WTC11 (cell line): ENCODE measurements around the gene ADAM22. TPM values are rescaled to one million over a fixed set of nuclear protein-coding genes. Genes with fewer than 3 reads are reported as not detected.

Source experiments
- ATAC-seq: fragments of 200-7000 bp; cut with Tn5 transposase; 2 replicates; pipeline ENCODE4 v1.10.0; 2021; ENCODE audit warnings: mild to moderate bottlenecking, moderate library complexity
- CTCF ChIA-PET: fragments of 300-600 bp; sonication (Branson Sonifier 250); formaldehyde crosslinking; loops from one replicate; lab custom pipeline; 2021; ENCODE audit warnings: antibody characterized with exemption; lab: Charles Lee
- POLR2A ChIA-PET: fragments of 350-600 bp; sonication (Branson Sonifier 250); formaldehyde crosslinking; loops from one replicate; lab custom pipeline; 2021; ENCODE audit warnings: antibody characterized with exemption; lab: Charles Lee
- DNase-seq: peaks from one replicate; pipeline ENCODE4 v3.0.0; 2021; ENCODE audit warnings: low spot score
- H3K27ac Mint-ChIP-seq: 2 replicates; pipeline ENCODE4 v1.8.0; 2021; ENCODE audit warnings: mixed read lengths
- H3K27me3 Mint-ChIP-seq: 2 replicates; pipeline ENCODE4 v1.8.0; 2021; ENCODE audit warnings: low read depth, mild to moderate bottlenecking, moderate library complexity, mixed read lengths
- H3K36me3 Mint-ChIP-seq: 2 replicates; pipeline ENCODE4 v1.8.0; 2021; ENCODE audit warnings: mixed read lengths
- H3K4me1 Mint-ChIP-seq: 2 replicates; pipeline ENCODE4 v1.8.0; 2022; ENCODE audit warnings: mixed read lengths
- H3K4me3 Mint-ChIP-seq: 2 replicates; pipeline ENCODE4 v1.8.0; 2021; ENCODE audit warnings: mild to moderate bottlenecking, moderate library complexity, mixed read lengths
- H3K9me3 Mint-ChIP-seq: 2 replicates; pipeline ENCODE4 v1.8.0; 2021; ENCODE audit warnings: mixed read lengths
- CREM ChIP-seq: sonication (generic); formaldehyde crosslinking; IDR thresholded peaks from 2 replicates; pipeline ENCODE4 v1.8.1; 2022; ENCODE audit warnings: mild to moderate bottlenecking, missing genetic modification reagents, moderate library complexity
- ETV6 ChIP-seq: sonication (generic); formaldehyde crosslinking; IDR thresholded peaks from 2 replicates; pipeline ENCODE4 v1.8.1; 2022; ENCODE audit warnings: mild to moderate bottlenecking, missing genetic modification reagents
- FOXP1 ChIP-seq: sonication (generic); formaldehyde crosslinking; IDR thresholded peaks from 2 replicates; pipeline ENCODE4 v1.8.0; 2022; ENCODE audit warnings: missing genetic modification reagents, mild to moderate bottlenecking, moderate library complexity, borderline replicate concordance
- GABPB1 ChIP-seq: sonication (generic); formaldehyde crosslinking; IDR thresholded peaks from 2 replicates; pipeline ENCODE4 v1.8.1; 2023; ENCODE audit warnings: mild to moderate bottlenecking, missing genetic modification reagents
- HMGA2 ChIP-seq: fragments of 250-450 bp; sonication (Bioruptor Pico); IDR thresholded peaks from 2 replicates; pipeline ENCODE4 v1.4.0; 2021; ENCODE audit warnings: mild to moderate bottlenecking, moderate library complexity
- JAZF1 ChIP-seq: fragments of 250-450 bp; sonication (Bioruptor Pico); IDR thresholded peaks from 2 replicates; pipeline ENCODE4 v1.9.0; 2021; ENCODE audit warnings: moderate library complexity, mild to moderate bottlenecking, inconsistent platforms
- JUN ChIP-seq: sonication (generic); formaldehyde crosslinking; IDR thresholded peaks from 2 replicates; pipeline ENCODE4 v1.8.0; 2023; ENCODE audit warnings: mild to moderate bottlenecking, missing genetic modification reagents
- MYBL2 ChIP-seq: sonication (generic); formaldehyde crosslinking; IDR thresholded peaks from 2 replicates; pipeline ENCODE4 v1.8.1; 2023; ENCODE audit warnings: mild to moderate bottlenecking, moderate library complexity, missing genetic modification reagents
- NFATC4 ChIP-seq: fragments of 250-450 bp; sonication (Bioruptor Pico); IDR thresholded peaks from 2 replicates; pipeline ENCODE4 v1.9.0; 2021; ENCODE audit warnings: mild to moderate bottlenecking
- NR3C1 ChIP-seq: sonication (generic); formaldehyde crosslinking; conservative IDR thresholded peaks from 2 replicates; pipeline ENCODE4 v1.8.1; 2023; ENCODE audit warnings: low read depth, mild to moderate bottlenecking, missing genetic modification reagents
- PRRX2 ChIP-seq: fragments of 250-450 bp; sonication (Bioruptor Pico); IDR thresholded peaks from 2 replicates; pipeline ENCODE4 v1.8.0; 2021; ENCODE audit warnings: mild to moderate bottlenecking
- RELA ChIP-seq: sonication (generic); formaldehyde crosslinking; IDR thresholded peaks from 2 replicates; pipeline ENCODE4 v1.8.1; 2022; ENCODE audit warnings: missing genetic modification reagents, mild to moderate bottlenecking, borderline replicate concordance
- RORB ChIP-seq: fragments of 250-450 bp; sonication (Bioruptor Pico); IDR thresholded peaks from 2 replicates; pipeline ENCODE4 v1.9.0; 2021; ENCODE audit warnings: mild to moderate bottlenecking
- TP53 ChIP-seq: sonication (generic); formaldehyde crosslinking; IDR thresholded peaks from 2 replicates; pipeline ENCODE4 v1.8.1; 2023; ENCODE audit warnings: mild to moderate bottlenecking, missing genetic modification reagents
- ZNF138 ChIP-seq: sonication (generic); formaldehyde crosslinking; conservative IDR thresholded peaks from 2 replicates; pipeline ENCODE4 v1.8.1; 2022; ENCODE audit warnings: mild to moderate bottlenecking, moderate library complexity, missing genetic modification reagents
- ZNF219 ChIP-seq: sonication (generic); formaldehyde crosslinking; IDR thresholded peaks from 2 replicates; pipeline ENCODE4 v1.8.0; 2023; ENCODE audit warnings: missing genetic modification reagents, mild to moderate bottlenecking, borderline replicate concordance
- ZNF281 ChIP-seq: sonication (generic); formaldehyde crosslinking; IDR thresholded peaks from 2 replicates; pipeline ENCODE4 v1.8.0; 2023; ENCODE audit warnings: mild to moderate bottlenecking, missing genetic modification reagents
- ZNF423 ChIP-seq: fragments of 250-450 bp; sonication (Bioruptor Pico); IDR thresholded peaks from 2 replicates; pipeline ENCODE4 v2.1.2; 2022; ENCODE audit warnings: mild to moderate bottlenecking, moderate library complexity
- ZNF532 ChIP-seq: fragments of 250-450 bp; sonication (Bioruptor Pico); IDR thresholded peaks from 2 replicates; pipeline ENCODE4 v1.9.0; 2021; ENCODE audit warnings: mild to moderate bottlenecking, borderline replicate concordance
- ZSCAN18 ChIP-seq: fragments of 250-450 bp; sonication (Bioruptor Pico); IDR thresholded peaks from 2 replicates; pipeline ENCODE4 v2.1.2; 2022; ENCODE audit warnings: mild to moderate bottlenecking, moderate library complexity
- total RNA-seq: library from RNA; stranded (reverse); gene quantifications from 3 replicates; pipeline ENCODE4 v1.2.3, GENCODE V29; 2021
- TF ChIP-seq, protein P1 (sequence below): fragments of 250-450 bp; sonication (Bioruptor Pico); IDR thresholded peaks from 2 replicates; pipeline ENCODE4 v1.9.0; 2021; ENCODE audit warnings: moderate library complexity, mild to moderate bottlenecking, inconsistent platforms, borderline replicate concordance
- TF ChIP-seq, protein P2 (sequence below): sonication (generic); formaldehyde crosslinking; IDR thresholded peaks from 2 replicates; pipeline ENCODE4 v1.8.1; 2022; ENCODE audit warnings: low read depth, mild to moderate bottlenecking, moderate library complexity, missing genetic modification reagents, borderline replicate concordance
- TF ChIP-seq, protein P3 (sequence below): sonication (generic); formaldehyde crosslinking; IDR thresholded peaks from 2 replicates; pipeline ENCODE4 v1.8.1; 2022; ENCODE audit warnings: mild to moderate bottlenecking, moderate library complexity, missing genetic modification reagents

Gene ADAM22
- total RNA-seq, 1 experiment from 2014 or later, result 12.4 TPM

DNA sequence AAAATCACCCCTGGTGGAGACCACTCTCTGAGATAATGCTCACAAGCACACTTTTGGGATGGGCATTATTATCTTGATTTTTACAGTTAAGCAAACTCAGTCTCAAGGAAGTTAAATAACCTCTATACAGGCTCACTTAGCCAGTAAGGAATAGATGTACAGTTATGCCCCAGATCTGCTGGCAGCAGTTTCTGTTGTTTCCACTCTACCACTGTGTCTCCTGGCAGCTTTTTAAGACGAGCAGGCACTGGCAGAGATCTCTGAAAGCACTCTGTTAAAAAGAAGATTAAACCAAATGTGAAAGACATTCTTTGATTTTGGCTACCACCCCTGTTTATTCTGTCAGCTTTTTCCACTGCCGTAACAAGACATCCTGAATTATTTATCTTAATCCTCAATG lies 212.6 kb downstream of the ADAM22 start:
- Mint-ChIP-seq H3K27me3 (no peaks in the 10 kb centered on the region), H3K4me1 (peaks cover 7% of the 10 kb centered on the region; the same call in 1 of the 2 replicates), H3K4me3 (no peak overlapping the region), H3K27ac (no peak overlapping the region), H3K9me3 (no peaks in the 10 kb centered on the region)
- DNase-seq, result no peak
- no peak for TF ChIP-seq PRRX2 (CRISPR knock-in tag)
- no peak for TF ChIP-seq ZNF281 (CRISPR knock-in tag)
- no peak for TF ChIP-seq FOXP1
- TF ChIP-seq ZNF138 (CRISPR knock-in tag), result no peak
- no peak for TF ChIP-seq HMGA2
- no peak for TF ChIP-seq MYBL2
- TF ChIP-seq ZNF423 (CRISPR knock-in tag), result no peak
- no peak for TF ChIP-seq ZSCAN18 (CRISPR knock-in tag)
- TF ChIP-seq, protein P1, sequence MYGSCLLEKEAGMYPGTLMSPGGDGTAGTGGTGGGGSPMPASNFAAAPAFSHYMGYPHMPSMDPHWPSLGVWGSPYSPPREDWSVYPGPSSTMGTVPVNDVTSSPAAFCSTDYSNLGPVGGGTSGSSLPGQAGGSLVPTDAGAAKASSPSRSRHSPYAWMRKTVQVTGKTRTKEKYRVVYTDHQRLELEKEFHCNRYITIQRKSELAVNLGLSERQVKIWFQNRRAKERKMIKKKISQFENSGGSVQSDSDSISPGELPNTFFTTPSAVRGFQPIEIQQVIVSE (CRISPR knock-in tag), result no peak
- no peak for TF ChIP-seq ZNF532 (CRISPR knock-in tag)
- TF ChIP-seq, all 79 proteins: peak for 0
- CTCF ChIA-PET, result no interaction called here
- ATAC-seq, result no peak
- no peaks in the 10 kb centered on the region for H3K36me3 Mint-ChIP-seq
- POLR2A ChIA-PET, result no interaction called here

- CTCF ChIA-PET, result no interaction called here
- H3K9me3 Mint-ChIP-seq, result no peaks in the 10 kb centered on the region
- POLR2A ChIA-PET, result no interaction called here
- peaks cover 7% of the 10 kb centered on the region; the same call in 1 of the 2 replicates for H3K4me1 Mint-ChIP-seq
- no peak for ATAC-seq
- no peaks in the 10 kb centered on the region for H3K27me3 Mint-ChIP-seq
- H3K4me3 Mint-ChIP-seq, result no peak overlapping the region
- H3K27ac Mint-ChIP-seq, result no peak overlapping the region
- no peaks in the 10 kb centered on the region for H3K36me3 Mint-ChIP-seq
- DNase-seq, result no peak
- TF ChIP-seq JAZF1 (CRISPR knock-in tag), result no peak
- no peak for TF ChIP-seq CREM (CRISPR knock-in tag)
- TF ChIP-seq NR3C1 (CRISPR knock-in tag), result no peak
- no peak for TF ChIP-seq RORB
- no peak for TF ChIP-seq ZNF219 (CRISPR knock-in tag)
- TF ChIP-seq, protein P1 (CRISPR knock-in tag), result no peak
- no peak for TF ChIP-seq JUN (CRISPR knock-in tag)
- no peak for TF ChIP-seq TP53 (CRISPR knock-in tag)
- no peak for TF ChIP-seq ZSCAN18 (CRISPR knock-in tag)
- no peak for TF ChIP-seq GABPB1 (CRISPR knock-in tag)
- TF ChIP-seq FOXP1, result no peak
- TF ChIP-seq, protein P2, sequence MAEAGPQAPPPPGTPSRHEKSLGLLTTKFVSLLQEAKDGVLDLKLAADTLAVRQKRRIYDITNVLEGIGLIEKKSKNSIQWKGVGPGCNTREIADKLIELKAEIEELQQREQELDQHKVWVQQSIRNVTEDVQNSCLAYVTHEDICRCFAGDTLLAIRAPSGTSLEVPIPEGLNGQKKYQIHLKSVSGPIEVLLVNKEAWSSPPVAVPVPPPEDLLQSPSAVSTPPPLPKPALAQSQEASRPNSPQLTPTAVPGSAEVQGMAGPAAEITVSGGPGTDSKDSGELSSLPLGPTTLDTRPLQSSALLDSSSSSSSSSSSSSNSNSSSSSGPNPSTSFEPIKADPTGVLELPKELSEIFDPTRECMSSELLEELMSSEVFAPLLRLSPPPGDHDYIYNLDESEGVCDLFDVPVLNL (CRISPR knock-in tag), result no peak
- TF ChIP-seq ETV6 (CRISPR knock-in tag), result no peak
- TF ChIP-seq RELA, result no peak
- TF ChIP-seq, protein P3, sequence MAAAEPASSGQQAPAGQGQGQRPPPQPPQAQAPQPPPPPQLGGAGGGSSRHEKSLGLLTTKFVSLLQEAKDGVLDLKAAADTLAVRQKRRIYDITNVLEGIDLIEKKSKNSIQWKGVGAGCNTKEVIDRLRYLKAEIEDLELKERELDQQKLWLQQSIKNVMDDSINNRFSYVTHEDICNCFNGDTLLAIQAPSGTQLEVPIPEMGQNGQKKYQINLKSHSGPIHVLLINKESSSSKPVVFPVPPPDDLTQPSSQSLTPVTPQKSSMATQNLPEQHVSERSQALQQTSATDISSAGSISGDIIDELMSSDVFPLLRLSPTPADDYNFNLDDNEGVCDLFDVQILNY (CRISPR knock-in tag), result no peak
- no peak for TF ChIP-seq NFATC4 (CRISPR knock-in tag)
These were observed 213.3 kb downstream of the ADAM22 start for GRCh38 chr7:88147341-88147740.
